IPS DF 6.9 (cell line): ENCODE results near the gene DNAJC16.
A peak's percentile ranks its signal among the peaks of the same experiment; 100 is the strongest.
"Not testable (repeated sequence)": the region's sequence is repeated elsewhere in the genome, so short reads cannot be mapped to it uniquely, and the experiment has no call there.

Experiments
- DNase-seq: peaks from one replicate; pipeline ENCODE4 v3.0.0-alpha.2; 2013; ENCODE audit warnings: low read depth, low spot score
- H3K27ac ChIP-seq: one replicate; pipeline ENCODE4 v1.5.1; 2013; ENCODE audit warnings: low read length, control low read depth
- H3K27me3 ChIP-seq: 2 replicates; pipeline ENCODE4 v1.6.1; 2013; ENCODE audit warnings: mild to moderate bottlenecking, low read length; ENCODE audit not compliant: control insufficient read depth, insufficient read depth
- H3K36me3 ChIP-seq: 2 replicates; pipeline ENCODE4 v1.6.1; 2013; ENCODE audit warnings: low read length; ENCODE audit not compliant: control insufficient read depth, insufficient read depth
- H3K4me1 ChIP-seq: 2 replicates; pipeline ENCODE4 v1.6.1; 2013; ENCODE audit warnings: low read length; ENCODE audit not compliant: control insufficient read depth, insufficient read depth
- H3K4me3 ChIP-seq: 2 replicates; pipeline ENCODE4 v1.5.1; 2013; ENCODE audit warnings: mild to moderate bottlenecking, low read length
- H3K9me3 ChIP-seq: 2 replicates; pipeline ENCODE4 v1.6.1; 2013; ENCODE audit warnings: low read length, inconsistent platforms; ENCODE audit not compliant: control insufficient read depth, insufficient read depth
- WGBS: extraction: QIAGEN DNeasy Blood & Tissue Kit; methylation state at CpG from one replicate; pipeline ENCODE4 v1.1.7; 2013; ENCODE audit warnings: mixed read lengths, missing lambda C conversion rate; ENCODE audit not compliant: insufficient read length, insufficient coverage; 5-methylcytosine and 5-hydroxymethylcytosine counted together

DNAJC16 gene

GRCh38 chr1:15507278-15507677 lies 19.4 kb upstream of the DNAJC16 start:
- no CpG with 5 or more reads among the region's 5 CpGs for WGBS
- Histone ChIP-seq H3K36me3 (peaks cover 3% of the 10 kb centered on the region; the same call in 1 of the 2 replicates), H3K4me3 (no peak overlapping the region)

GRCh38 chr1:15508700-15509487 lies 17.8 kb upstream of the DNAJC16 start:
- no peak overlapping the region for H3K4me3 ChIP-seq
- no peaks in the 10 kb centered on the region for H3K27me3 ChIP-seq
- H3K36me3 ChIP-seq = peaks cover 3% of the 10 kb centered on the region; the same call in 1 of the 2 replicates
- peak overlapping the region; percentile 79 for H3K27ac ChIP-seq
- DNase-seq = peak; percentile 72
- no peaks in the 10 kb centered on the region for H3K9me3 ChIP-seq
- WGBS = no CpG with 5 or more reads among the region's 12 CpGs
- H3K4me1 ChIP-seq = peaks cover 10% of the 10 kb centered on the region

More at GRCh38 chr1:15507278-15507677, 19.4 kb upstream of the DNAJC16 start:
- no peaks in the 10 kb centered on the region for H3K9me3 ChIP-seq
- no peaks in the 10 kb centered on the region for H3K27me3 ChIP-seq
- H3K27ac ChIP-seq = no peak overlapping the region
- no peak for DNase-seq
- peaks cover 10% of the 10 kb centered on the region for H3K4me1 ChIP-seq

- no peak overlapping the region for H3K27ac ChIP-seq
- no peaks in the 10 kb centered on the region for H3K27me3 ChIP-seq
- H3K36me3 ChIP-seq = peaks cover 3% of the 10 kb centered on the region; the same call in 1 of the 2 replicates
- no peaks in the 10 kb centered on the region for H3K9me3 ChIP-seq
- peaks cover 10% of the 10 kb centered on the region for H3K4me1 ChIP-seq
- WGBS = no CpG with 5 or more reads among the region's 7 CpGs
- no peak for DNase-seq
- H3K4me3 ChIP-seq = no peak overlapping the region
Observed at GRCh38 chr1:15509586-15509985, 17.1 kb upstream of the DNAJC16 start.

- peaks cover under 1% of the 10 kb centered on the region; the same call in 1 of the 2 replicates for H3K36me3 ChIP-seq
Observed at GRCh38 chr1:15510611-15511405, 15.8 kb upstream of the DNAJC16 start.

GRCh38 chr1:15513192-15513591 lies 13.5 kb upstream of the DNAJC16 start:
- no peaks in the 10 kb centered on the region for H3K9me3 ChIP-seq
- no CpG with 5 or more reads among the region's 4 CpGs for WGBS

More at GRCh38 chr1:15510611-15511405, 15.8 kb upstream of the DNAJC16 start:
- H3K9me3 ChIP-seq = no peaks in the 10 kb centered on the region
- H3K4me3 ChIP-seq = no peak overlapping the region
- no peak for DNase-seq
- no peaks in the 10 kb centered on the region for H3K27me3 ChIP-seq
- H3K27ac ChIP-seq = no peak overlapping the region
- peaks cover 10% of the 10 kb centered on the region for H3K4me1 ChIP-seq
- no CpG with 5 or more reads among the region's 8 CpGs for WGBS

GRCh38 chr1:15513919-15514318 lies 12.7 kb upstream of the DNAJC16 start:
- Histone ChIP-seq H3K27me3 (no peaks in the 10 kb centered on the region), H3K36me3 (0 out of 2 replicates have a peak, but pooled peaks cover 4% of the 10 kb centered on the region), H3K27ac (no peak overlapping the region), H3K9me3 (no peaks in the 10 kb centered on the region), H3K4me1 (peaks cover 4% of the 10 kb centered on the region; the same call in 1 of the 2 replicates), H3K4me3 (no peak overlapping the region)
- no CpG with 5 or more reads among the region's 3 CpGs for WGBS
- DNase-seq = no peak

More at GRCh38 chr1:15513192-15513591, 13.5 kb upstream of the DNAJC16 start:
- no peak overlapping the region for H3K4me3 ChIP-seq
- H3K36me3 ChIP-seq = 0 out of 2 replicates have a peak, but pooled peaks cover 4% of the 10 kb centered on the region
- peaks cover 4% of the 10 kb centered on the region; the same call in 1 of the 2 replicates for H3K4me1 ChIP-seq
- no peak overlapping the region for H3K27ac ChIP-seq
- no peaks in the 10 kb centered on the region for H3K27me3 ChIP-seq
- DNase-seq = no peak

GRCh38 chr1:15514557-15514956 lies 12.1 kb upstream of the DNAJC16 start:
- H3K9me3 ChIP-seq, H3K27me3 ChIP-seq, H3K4me3 ChIP-seq, H3K27ac ChIP-seq, DNase-seq, H3K36me3 ChIP-seq, H3K4me1 ChIP-seq: not testable (repeated sequence)
- WGBS = no CpG with 5 or more reads among the region's 5 CpGs

- H3K4me1 ChIP-seq = 0 out of 2 replicates have a peak, but pooled peaks cover 2% of the 10 kb centered on the region
- H3K36me3 ChIP-seq = 0 out of 2 replicates have a peak, but pooled peaks cover 4% of the 10 kb centered on the region
- no peak for DNase-seq
- H3K27me3 ChIP-seq = no peaks in the 10 kb centered on the region
- WGBS = no CpG with 5 or more reads among the region's 2 CpGs
- no peak overlapping the region for H3K27ac ChIP-seq
- no peak overlapping the region for H3K4me3 ChIP-seq
- no peaks in the 10 kb centered on the region for H3K9me3 ChIP-seq
Observed at GRCh38 chr1:15515022-15515663, 11.5 kb upstream of the DNAJC16 start.

- no peak for DNase-seq
- Histone ChIP-seq H3K36me3 (0 out of 2 replicates have a peak, but pooled peaks cover 4% of the 10 kb centered on the region), H3K9me3 (no peaks in the 10 kb centered on the region), H3K27ac (no peak overlapping the region), H3K27me3 (no peaks in the 10 kb centered on the region), H3K4me1 (peaks cover 2% of the 10 kb centered on the region), H3K4me3 (no peak overlapping the region)
- WGBS = no CpG with 5 or more reads among the region's 3 CpGs
Observed at GRCh38 chr1:15519625-15520024, 7.0 kb upstream of the DNAJC16 start.
